Right cardiac atrium (tissue), 5 donors: ENCODE data around the gene IL22RA1. TPM values are rescaled to one million over a fixed set of nuclear protein-coding genes. Genes with fewer than 3 reads are reported as not detected.
A peak's percentile ranks its signal among the peaks of the same experiment; 100 is the strongest.

Experiments
- ATAC-seq, 2 donors: fragments of 200-7000 bp; cut with Tn5 transposase; one replicate each; pipeline versions ENCODE4 v1.8.0 to v1.9.1; 2020; ENCODE audit warnings: moderate library complexity in 2 of 2, mild to moderate bottlenecking in 1 of 2
- DNase-seq, 3 donors: peaks; one replicate each; pipeline ENCODE4 v3.0.0-alpha.2; 2020
- H3K27ac ChIP-seq: one replicate; pipeline ENCODE4 v1.5.1; 2013; ENCODE audit warnings: mild to moderate bottlenecking, low read length, control low read depth, moderate library complexity
- H3K27me3 ChIP-seq: one replicate; pipeline ENCODE4 v1.6.1; 2013; ENCODE audit not compliant: control insufficient read depth, insufficient read depth
- H3K4me1 ChIP-seq: one replicate; pipeline ENCODE4 v1.6.1; 2013; ENCODE audit warnings: low read length; ENCODE audit not compliant: control insufficient read depth, insufficient read depth
- H3K4me3 ChIP-seq: one replicate; pipeline ENCODE4 v1.5.1; 2013; ENCODE audit warnings: low read length, control low read depth
- H3K9me3 ChIP-seq: one replicate; pipeline ENCODE4 v1.6.1; 2013; ENCODE audit warnings: low read length; ENCODE audit not compliant: control insufficient read depth
- WGBS: extraction: QIAGEN DNeasy Blood & Tissue Kit; methylation state at CpG from one replicate; pipeline ENCODE4 v1.1.7; 2013; 5-methylcytosine and 5-hydroxymethylcytosine counted together
- intact Hi-C, 4 donors: fragments of 100-400 bp; cut with DNase I; formaldehyde crosslinking; loops; one replicate each; pipeline versions ENCODE4 v1.11.0 to v1.14.0; 2022 to 2023
- polyA plus RNA-seq: library from polyadenylated mRNA; stranded (reverse); fragments of 200-250 nt; gene quantifications from one replicate; pipeline ENCODE4 v1.2.3, GENCODE V29; 2013
- total RNA-seq, 4 donors: library from RNA; stranded (reverse); fragmentation: NEBNext Ultra II Directional; extraction: Animal tissue kit (Norgen Biotek cat#: 25700); gene quantifications; one replicate each; pipeline ENCODE4 v1.2.1, GENCODE V29; 2021
- donor health status: healthy with polysubstance abuse.
- donor health status: DM: no; HTN: yes; CAD: no.
- donor health status: DM: no; HTN: no; CAD: no.
- donor health status: DM: no; HTN: yes; CAD: no; lungs with severe emphysema.
- donor health status: DM: yes; HTN: yes; CAD: no.

Gene IL22RA1
- total and polyA plus RNA-seq, 5 donors: 0.28 to 0.51 (median 0.29) TPM

GRCh38 chr1:24121406-24121805, 21.5 kb downstream of the IL22RA1 start:
- Histone ChIP-seq H3K4me3 (no peak overlapping the region), H3K27ac (no peak overlapping the region), H3K9me3 (no peaks in the 10 kb centered on the region), H3K27me3 (no peaks in the 10 kb centered on the region), H3K4me1 (no peaks in the 10 kb centered on the region)
- intact Hi-C loops: no loop called here
- WGBS: 87% methylated on average over 14 of the region's 14 CpGs
- ATAC-seq (no peak), DNase-seq (no peak)

DNA sequence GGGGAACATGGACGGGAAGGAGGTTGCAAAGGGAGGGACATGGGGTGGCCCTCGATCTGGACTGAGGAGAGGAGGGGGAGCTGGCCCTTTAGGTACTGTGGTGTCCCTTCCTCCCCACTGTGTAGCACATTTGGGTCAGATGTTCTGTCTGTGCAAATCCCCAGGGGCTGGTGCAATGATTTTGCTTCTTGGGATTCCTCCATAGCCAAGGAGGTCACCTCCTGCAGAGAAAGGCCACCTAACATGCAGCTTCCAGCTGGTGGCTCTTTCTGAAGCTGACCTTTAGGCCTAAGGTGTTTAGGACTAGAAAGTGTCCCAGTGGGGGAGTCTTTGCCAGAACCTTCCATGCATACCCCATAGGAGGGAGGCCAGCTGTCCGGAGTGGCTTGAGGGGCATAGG, 22.0 kb downstream of the IL22RA1 start:
- H3K27me3 ChIP-seq: no peaks in the 10 kb centered on the region
- H3K4me1 ChIP-seq: no peaks in the 10 kb centered on the region
- no peak overlapping the region for H3K4me3 ChIP-seq
- intact Hi-C loops: no loop called here
- ATAC-seq (no peak), DNase-seq (no peak)
- H3K27ac ChIP-seq: peak overlapping the region; percentile 61
- no peaks in the 10 kb centered on the region for H3K9me3 ChIP-seq
- 69% methylated on average over 3 of the region's 3 CpGs for WGBS

- Histone ChIP-seq H3K4me3 (no peak overlapping the region), H3K9me3 (no peaks in the 10 kb centered on the region), H3K27me3 (no peaks in the 10 kb centered on the region), H3K27ac (peak overlapping the region; percentile 61), H3K4me1 (no peaks in the 10 kb centered on the region)
- 22% methylated on average over 17 of the region's 17 CpGs for WGBS
- DNase-seq (peak; percentile 52 to 81 (median 80)), ATAC-seq (peak; percentile 78 to 80)
- intact Hi-C loops: no loop called here
These were observed 22.8 kb downstream of the IL22RA1 start for GRCh38 chr1:24119859-24120756.

GRCh38 chr1:24119489-24119858, 23.5 kb downstream of the IL22RA1 start:
- WGBS: 72% methylated on average over 5 of the region's 5 CpGs
- H3K27ac ChIP-seq: no peak overlapping the region
- no peaks in the 10 kb centered on the region for H3K9me3 ChIP-seq
- DNase-seq: no peak
- H3K27me3 ChIP-seq: no peaks in the 10 kb centered on the region
- H3K4me1 ChIP-seq: no peaks in the 10 kb centered on the region
- intact Hi-C loops: no loop called here
- ATAC-seq: no peak
- H3K4me3 ChIP-seq: no peak overlapping the region

GRCh38 chr1:24118410-24119242, 24.3 kb downstream of the IL22RA1 start:
- H3K4me3 ChIP-seq: no peak overlapping the region
- H3K9me3 ChIP-seq: no peaks in the 10 kb centered on the region
- 76% methylated on average over 8 of the region's 8 CpGs for WGBS
- no peaks in the 10 kb centered on the region for H3K4me1 ChIP-seq
- intact Hi-C loops: no loop called here
- DNase-seq: no peak
- ATAC-seq: no peak
- no peak overlapping the region for H3K27ac ChIP-seq
- H3K27me3 ChIP-seq: no peaks in the 10 kb centered on the region

DNA sequence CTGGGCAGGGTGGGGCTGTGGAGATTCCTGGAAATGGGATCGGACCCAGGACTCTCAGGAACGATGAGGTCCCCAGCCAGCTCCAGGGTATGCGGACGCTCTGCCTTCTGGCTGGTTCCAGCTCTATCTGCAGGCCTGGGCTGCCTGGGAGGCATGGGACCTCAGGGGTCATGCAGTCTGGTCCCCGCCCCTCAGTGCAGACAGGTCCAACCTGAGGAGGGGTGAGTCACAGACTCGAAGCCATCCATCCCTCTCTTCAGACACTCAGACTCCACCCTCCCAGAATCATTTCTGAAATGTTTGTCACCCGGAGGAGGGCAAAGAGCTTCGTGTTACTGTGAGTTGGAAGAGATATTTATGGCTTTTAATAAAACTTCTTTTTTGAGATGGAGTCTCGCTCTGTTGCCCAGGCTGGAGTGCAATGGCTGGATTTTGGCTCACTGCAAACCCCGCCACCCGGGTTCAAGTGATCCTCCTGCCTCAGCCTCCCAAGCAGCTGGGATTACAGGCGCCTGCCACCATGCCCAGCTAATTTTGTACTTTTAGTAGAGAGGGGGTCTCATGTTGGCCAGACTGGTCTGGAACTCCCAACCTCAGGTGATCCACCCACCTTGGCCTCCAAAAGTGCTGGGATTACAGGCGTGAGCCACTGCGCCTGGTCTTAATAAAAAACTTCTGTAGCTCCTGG, 25.1 kb downstream of the IL22RA1 start:
- 81% methylated on average over 14 of the region's 14 CpGs for WGBS
- ATAC-seq (no peak), DNase-seq (peak in 1 of 3 donors; percentile 43)
- Histone ChIP-seq H3K27me3 (no peaks in the 10 kb centered on the region), H3K4me3 (no peak overlapping the region), H3K4me1 (no peaks in the 10 kb centered on the region), H3K9me3 (no peaks in the 10 kb centered on the region), H3K27ac (no peak overlapping the region)
- intact Hi-C loops: no loop called here

DNA sequence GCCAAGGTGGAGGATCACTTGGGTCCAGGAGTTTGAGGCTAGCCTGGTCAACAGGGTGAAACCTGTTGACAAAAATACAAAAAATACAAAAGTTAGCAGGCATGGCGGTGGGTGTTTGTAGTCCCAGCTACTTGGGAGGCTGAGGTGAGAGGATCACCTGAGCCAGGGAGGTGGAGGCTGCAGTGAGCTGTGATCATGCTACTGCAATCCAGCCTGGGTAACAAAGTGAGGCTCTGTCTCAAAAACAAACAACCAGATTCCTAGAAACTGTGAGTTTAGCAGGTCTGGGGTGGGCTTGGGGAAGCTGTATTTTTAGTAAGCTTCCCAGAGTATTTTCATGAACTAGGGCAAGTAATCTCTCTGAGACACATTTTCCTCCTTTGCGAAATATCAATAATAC, 25.8 kb downstream of the IL22RA1 start:
- no peak overlapping the region for H3K27ac ChIP-seq
- no peaks in the 10 kb centered on the region for H3K4me1 ChIP-seq
- intact Hi-C loops: no loop called here
- ATAC-seq (no peak), DNase-seq (no peak)
- no peak overlapping the region for H3K4me3 ChIP-seq
- H3K9me3 ChIP-seq: no peaks in the 10 kb centered on the region
- H3K27me3 ChIP-seq: no peaks in the 10 kb centered on the region
- WGBS: 97% methylated on average over 2 of the region's 2 CpGs

DNA sequence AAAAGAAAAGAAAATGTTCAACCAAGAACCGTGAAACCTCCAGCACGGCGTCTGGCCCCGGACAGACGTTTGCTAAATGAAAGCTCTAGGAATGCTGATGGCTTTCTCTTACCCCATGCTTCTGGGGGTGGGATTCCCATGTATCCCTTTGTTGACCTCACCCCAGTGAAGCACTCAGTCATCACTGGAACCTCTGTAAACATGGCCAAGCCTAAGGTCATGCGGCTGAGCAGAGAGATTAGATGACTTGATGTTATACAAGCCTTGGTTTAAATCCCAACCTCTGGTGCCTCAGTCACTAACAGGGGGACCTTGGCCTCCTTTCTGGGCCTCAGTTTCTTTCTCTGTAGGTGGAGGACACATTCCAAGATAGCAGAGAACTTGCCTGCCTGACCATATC, 28.2 kb downstream of the IL22RA1 start:
- DNase-seq: no peak
- intact Hi-C loops: loop anchor here in 3 of 4 donors (5.0 kb wide), 1 partner anchor 42 kb away; no protein-coding TSS in a partner anchor

DNA sequence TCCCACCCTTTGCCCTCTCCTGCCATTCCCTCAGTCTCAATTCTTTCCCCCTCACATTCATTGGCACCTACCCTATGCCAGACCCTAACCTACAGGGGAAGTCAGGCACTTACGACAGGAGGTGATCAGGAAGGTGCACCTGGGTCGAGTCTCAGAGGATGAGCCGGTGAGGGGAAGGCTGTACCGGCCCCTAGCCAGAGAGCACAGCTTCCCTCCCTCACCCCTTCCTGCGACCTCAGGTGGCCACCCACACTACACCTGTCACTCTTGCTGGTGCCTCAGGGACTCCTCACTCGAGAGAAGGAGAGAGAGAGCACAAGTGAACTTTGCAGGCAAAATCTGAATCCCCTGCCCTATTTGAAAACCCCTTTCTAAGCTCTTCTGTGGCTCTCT, 29.3 kb downstream of the IL22RA1 start:
- intact Hi-C loops: loop anchor here in 3 of 4 donors (5.0 kb wide), 1 partner anchor 41 kb away; no protein-coding TSS in a partner anchor
- H3K4me3 ChIP-seq: no peak overlapping the region
- no peak overlapping the region for H3K27ac ChIP-seq
- WGBS: 75% methylated on average over 6 of the region's 6 CpGs
- H3K27me3 ChIP-seq: no peaks in the 10 kb centered on the region
- no peaks in the 10 kb centered on the region for H3K9me3 ChIP-seq
- ATAC-seq: no peak
- H3K4me1 ChIP-seq: peaks cover 2% of the 10 kb centered on the region
- peak in 1 of 3 donors; percentile 53 for DNase-seq

More for the DNA sequence above, 28.2 kb downstream of the IL22RA1 start:
- no peaks in the 10 kb centered on the region for H3K27me3 ChIP-seq
- H3K27ac ChIP-seq: no peak overlapping the region
- no peak for ATAC-seq
- peaks cover 2% of the 10 kb centered on the region for H3K4me1 ChIP-seq
- no peak overlapping the region for H3K4me3 ChIP-seq
- H3K9me3 ChIP-seq: no peaks in the 10 kb centered on the region
- 92% methylated on average over 6 of the region's 6 CpGs for WGBS

GRCh38 chr1:24111996-24112779, 30.8 kb downstream of the IL22RA1 start, which contains the start of gene MYOM3:
Gene MYOM3, minus strand, starts transcription at chr1:24112135. Its CDS starts 3,499 bp downstream, at chr1:24108636.
- DNase-seq (peak; percentile 80 to 88 (median 87)), ATAC-seq (peak; percentile 82 to 84)
- intact Hi-C loops: loop anchor here in 3 of 4 donors (5.0 kb wide), 1 partner anchor 40 kb away; no protein-coding TSS in a partner anchor
- WGBS: 22% methylated on average over 27 of the region's 27 CpGs
- peak within 1 kb of the TSS; percentile 53 for H3K4me3 ChIP-seq
- H3K27ac ChIP-seq: peak within 1 kb of the TSS; percentile 98
- no peaks in the 10 kb centered on the region for H3K9me3 ChIP-seq
- no peaks in the 10 kb centered on the region for H3K27me3 ChIP-seq
- H3K4me1 ChIP-seq: peaks cover 2% of the 10 kb centered on the region
